ENCODE data around the gene ZNF836. TPM values are rescaled to one million over a fixed set of nuclear protein-coding genes. Genes with fewer than 3 reads are reported as not detected.

ZNF836 gene
- total and polyA plus RNA-seq, 9 of the 15 experiments (the other 6 are each of a cell fraction or from before 2014, with no cell fraction given), result 0.24 to 0.69 (median 0.64) TPM; not detected in 2

DNA sequence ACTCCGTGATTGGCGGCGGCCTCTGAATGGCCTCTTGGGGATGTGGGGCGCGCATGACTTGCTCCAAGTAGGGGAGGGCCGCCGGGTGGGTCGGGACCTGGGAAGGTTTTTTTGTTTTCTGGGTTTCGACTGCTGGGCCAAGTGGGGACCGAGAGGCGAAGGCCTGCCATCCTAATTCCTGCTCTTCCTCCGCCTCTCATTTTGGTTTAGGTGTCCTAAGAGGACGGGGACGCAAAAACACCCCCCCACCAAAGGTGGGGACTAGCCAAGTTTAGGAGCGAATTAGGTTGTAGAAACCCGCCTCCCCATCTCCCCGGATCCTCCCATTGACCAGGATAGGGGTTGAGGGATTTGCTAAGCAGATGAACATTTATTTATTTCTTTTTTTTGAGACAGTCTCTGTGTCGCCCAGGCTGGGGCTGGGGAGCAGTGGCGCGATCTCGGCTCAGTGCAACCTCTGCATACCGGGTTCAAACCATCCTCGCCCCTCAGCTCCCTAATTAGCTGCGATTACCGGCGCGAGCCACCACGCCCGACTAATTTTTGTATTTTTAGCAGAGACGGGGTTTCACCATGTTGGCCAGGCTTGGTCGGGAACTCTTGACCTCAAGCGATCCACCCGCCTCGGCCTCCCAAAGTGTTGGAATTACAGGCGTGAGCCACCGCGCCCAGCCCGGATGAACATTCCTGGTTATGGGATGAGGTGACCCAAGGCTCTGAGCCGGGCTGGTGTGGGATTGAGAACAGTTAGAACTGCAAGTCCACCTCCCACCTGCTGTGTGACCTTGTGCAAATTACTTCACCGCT, 19.3 kb upstream of the ZNF836 start (continued):
- TF ChIP-seq XRCC5 (IDR thresholded peaks at IDR 0.05; ENCODE audit: low read depth, low read length) (no peak), PRMT5 (CRISPR knock-in tag; IDR thresholded peaks at IDR 0.05) (no peak), BHLHE40 (IDR thresholded peaks at IDR 0.05; ENCODE audit: low read length) (no peak), ZNF263 (CRISPR knock-in tag; IDR thresholded peaks at IDR 0.05; ENCODE audit: borderline replicate concordance) (no peak), ETV1 (tag; conservative IDR thresholded peaks at IDR 0.05; ENCODE audit: low read depth) (no peak), GATA2 (CRISPR knock-in tag; IDR thresholded peaks at IDR 0.05) (no peak), KHSRP (IDR thresholded peaks at IDR 0.05) (no peak), KAT7 (CRISPR knock-in tag; IDR thresholded peaks at IDR 0.05; ENCODE audit: borderline replicate concordance) (no peak), ZNF23 (CRISPR knock-in tag; IDR thresholded peaks at IDR 0.05) (no peak), SAP30 (IDR thresholded peaks at IDR 0.05; ENCODE audit: borderline replicate concordance, insufficient read depth, low read depth, low read length, poor library complexity, severe bottlenecking) (peak; percentile 67), TCFL5 (CRISPR knock-in tag; conservative IDR thresholded peaks at IDR 0.05) (no peak)
- TF ChIP-seq, protein P1, sequence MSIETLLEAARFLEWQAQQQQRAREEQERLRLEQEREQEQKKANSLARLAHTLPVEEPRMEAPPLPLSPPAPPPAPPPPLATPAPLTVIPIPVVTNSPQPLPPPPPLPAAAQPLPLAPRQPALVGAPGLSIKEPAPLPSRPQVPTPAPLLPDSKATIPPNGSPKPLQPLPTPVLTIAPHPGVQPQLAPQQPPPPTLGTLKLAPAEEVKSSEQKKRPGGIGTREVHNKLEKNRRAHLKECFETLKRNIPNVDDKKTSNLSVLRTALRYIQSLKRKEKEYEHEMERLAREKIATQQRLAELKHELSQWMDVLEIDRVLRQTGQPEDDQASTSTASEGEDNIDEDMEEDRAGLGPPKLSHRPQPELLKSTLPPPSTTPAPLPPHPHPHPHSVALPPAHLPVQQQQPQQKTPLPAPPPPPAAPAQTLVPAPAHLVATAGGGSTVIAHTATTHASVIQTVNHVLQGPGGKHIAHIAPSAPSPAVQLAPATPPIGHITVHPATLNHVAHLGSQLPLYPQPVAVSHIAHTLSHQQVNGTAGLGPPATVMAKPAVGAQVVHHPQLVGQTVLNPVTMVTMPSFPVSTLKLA (conservative IDR thresholded peaks at IDR 0.05), result 0 out of 4 replicates have a peak, but pooled peaks of 1 of the 2 experiments have one; percentile 12
- TF ChIP-seq, protein P2, sequence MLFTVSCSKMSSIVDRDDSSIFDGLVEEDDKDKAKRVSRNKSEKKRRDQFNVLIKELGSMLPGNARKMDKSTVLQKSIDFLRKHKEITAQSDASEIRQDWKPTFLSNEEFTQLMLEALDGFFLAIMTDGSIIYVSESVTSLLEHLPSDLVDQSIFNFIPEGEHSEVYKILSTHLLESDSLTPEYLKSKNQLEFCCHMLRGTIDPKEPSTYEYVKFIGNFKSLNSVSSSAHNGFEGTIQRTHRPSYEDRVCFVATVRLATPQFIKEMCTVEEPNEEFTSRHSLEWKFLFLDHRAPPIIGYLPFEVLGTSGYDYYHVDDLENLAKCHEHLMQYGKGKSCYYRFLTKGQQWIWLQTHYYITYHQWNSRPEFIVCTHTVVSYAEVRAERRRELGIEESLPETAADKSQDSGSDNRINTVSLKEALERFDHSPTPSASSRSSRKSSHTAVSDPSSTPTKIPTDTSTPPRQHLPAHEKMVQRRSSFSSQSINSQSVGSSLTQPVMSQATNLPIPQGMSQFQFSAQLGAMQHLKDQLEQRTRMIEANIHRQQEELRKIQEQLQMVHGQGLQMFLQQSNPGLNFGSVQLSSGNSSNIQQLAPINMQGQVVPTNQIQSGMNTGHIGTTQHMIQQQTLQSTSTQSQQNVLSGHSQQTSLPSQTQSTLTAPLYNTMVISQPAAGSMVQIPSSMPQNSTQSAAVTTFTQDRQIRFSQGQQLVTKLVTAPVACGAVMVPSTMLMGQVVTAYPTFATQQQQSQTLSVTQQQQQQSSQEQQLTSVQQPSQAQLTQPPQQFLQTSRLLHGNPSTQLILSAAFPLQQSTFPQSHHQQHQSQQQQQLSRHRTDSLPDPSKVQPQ (CRISPR knock-in tag; IDR thresholded peaks at IDR 0.05; ENCODE audit: borderline replicate concordance), result no peak
- TF ChIP-seq, protein P3, sequence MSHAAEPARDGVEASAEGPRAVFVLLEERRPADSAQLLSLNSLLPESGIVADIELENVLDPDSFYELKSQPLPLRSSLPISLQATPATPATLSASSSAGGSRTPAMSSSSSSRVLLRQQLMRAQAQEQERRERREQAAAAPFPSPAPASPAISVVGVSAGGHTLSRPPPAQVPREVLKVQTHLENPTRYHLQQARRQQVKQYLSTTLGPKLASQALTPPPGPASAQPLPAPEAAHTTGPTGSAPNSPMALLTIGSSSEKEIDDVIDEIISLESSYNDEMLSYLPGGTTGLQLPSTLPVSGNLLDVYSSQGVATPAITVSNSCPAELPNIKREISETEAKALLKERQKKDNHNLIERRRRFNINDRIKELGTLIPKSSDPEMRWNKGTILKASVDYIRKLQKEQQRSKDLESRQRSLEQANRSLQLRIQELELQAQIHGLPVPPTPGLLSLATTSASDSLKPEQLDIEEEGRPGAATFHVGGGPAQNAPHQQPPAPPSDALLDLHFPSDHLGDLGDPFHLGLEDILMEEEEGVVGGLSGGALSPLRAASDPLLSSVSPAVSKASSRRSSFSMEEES (CRISPR knock-in tag; IDR thresholded peaks at IDR 0.05), result no peak
- TF ChIP-seq, protein P4, sequence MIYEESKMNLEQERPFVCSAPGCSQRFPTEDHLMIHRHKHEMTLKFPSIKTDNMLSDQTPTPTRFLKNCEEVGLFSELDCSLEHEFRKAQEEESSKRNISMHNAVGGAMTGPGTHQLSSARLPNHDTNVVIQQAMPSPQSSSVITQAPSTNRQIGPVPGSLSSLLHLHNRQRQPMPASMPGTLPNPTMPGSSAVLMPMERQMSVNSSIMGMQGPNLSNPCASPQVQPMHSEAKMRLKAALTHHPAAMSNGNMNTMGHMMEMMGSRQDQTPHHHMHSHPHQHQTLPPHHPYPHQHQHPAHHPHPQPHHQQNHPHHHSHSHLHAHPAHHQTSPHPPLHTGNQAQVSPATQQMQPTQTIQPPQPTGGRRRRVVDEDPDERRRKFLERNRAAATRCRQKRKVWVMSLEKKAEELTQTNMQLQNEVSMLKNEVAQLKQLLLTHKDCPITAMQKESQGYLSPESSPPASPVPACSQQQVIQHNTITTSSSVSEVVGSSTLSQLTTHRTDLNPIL (CRISPR knock-in tag; IDR thresholded peaks at IDR 0.05), result no peak
- TF ChIP-seq, protein P5, sequence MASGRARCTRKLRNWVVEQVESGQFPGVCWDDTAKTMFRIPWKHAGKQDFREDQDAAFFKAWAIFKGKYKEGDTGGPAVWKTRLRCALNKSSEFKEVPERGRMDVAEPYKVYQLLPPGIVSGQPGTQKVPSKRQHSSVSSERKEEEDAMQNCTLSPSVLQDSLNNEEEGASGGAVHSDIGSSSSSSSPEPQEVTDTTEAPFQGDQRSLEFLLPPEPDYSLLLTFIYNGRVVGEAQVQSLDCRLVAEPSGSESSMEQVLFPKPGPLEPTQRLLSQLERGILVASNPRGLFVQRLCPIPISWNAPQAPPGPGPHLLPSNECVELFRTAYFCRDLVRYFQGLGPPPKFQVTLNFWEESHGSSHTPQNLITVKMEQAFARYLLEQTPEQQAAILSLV (tag; IDR thresholded peaks at IDR 0.05), result no peak
- TF ChIP-seq, protein P6, sequence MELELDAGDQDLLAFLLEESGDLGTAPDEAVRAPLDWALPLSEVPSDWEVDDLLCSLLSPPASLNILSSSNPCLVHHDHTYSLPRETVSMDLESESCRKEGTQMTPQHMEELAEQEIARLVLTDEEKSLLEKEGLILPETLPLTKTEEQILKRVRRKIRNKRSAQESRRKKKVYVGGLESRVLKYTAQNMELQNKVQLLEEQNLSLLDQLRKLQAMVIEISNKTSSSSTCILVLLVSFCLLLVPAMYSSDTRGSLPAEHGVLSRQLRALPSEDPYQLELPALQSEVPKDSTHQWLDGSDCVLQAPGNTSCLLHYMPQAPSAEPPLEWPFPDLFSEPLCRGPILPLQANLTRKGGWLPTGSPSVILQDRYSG (tag; conservative IDR thresholded peaks at IDR 0.05; ENCODE audit: low read depth), result no peak

All from K562 (cell line).